Neutrophil (primary cell): Measurements from ENCODE around the gene GPX2.

Experiments used
- H3K27ac ChIP-seq: fragments of 200-600 bp; sonication (generic); 2 replicates; pipeline ENCODE4 v1.5.1; 2016; ENCODE audit warnings: mild to moderate bottlenecking, moderate library complexity
- H3K27me3 ChIP-seq: fragments of 200-600 bp; sonication (generic); 2 replicates; pipeline ENCODE4 v1.6.0; 2016; ENCODE audit warnings: mild to moderate bottlenecking
- H3K36me3 ChIP-seq: fragments of 200-600 bp; sonication (generic); 2 replicates; pipeline ENCODE4 v1.5.1; 2017
- H3K4me1 ChIP-seq, 2 experiments: fragments of 200-600 bp in 1 of 2; sonication (generic) in 1 of 2; 1 replicate in 1 of 2; 2 replicates in 1 of 2; pipeline versions ENCODE4 v1.5.1 to v1.6.1; 2013 to 2016; ENCODE audit warnings: low read depth in 1 of 2, low read length in 1 of 2, mild to moderate bottlenecking in 1 of 2, moderate library complexity in 1 of 2; ENCODE audit not compliant: control insufficient read depth in 1 of 2, insufficient read depth in 1 of 2
- H3K4me3 ChIP-seq, 2 experiments: fragments of 200-600 bp in 1 of 2; sonication (generic) in 1 of 2; 1 replicate in 1 of 2; 2 replicates in 1 of 2; pipeline ENCODE4 v1.5.1; 2013 to 2016; ENCODE audit warnings: low read depth in 1 of 2, low read length in 1 of 2, mild to moderate bottlenecking in 1 of 2, moderate library complexity in 1 of 2
- H3K9me3 ChIP-seq: fragments of 200-600 bp; sonication (generic); 2 replicates; pipeline ENCODE4 v1.5.1; 2016
- TF ChIP-seq, protein P1 (sequence below): fragments of 200-600 bp; sonication (generic); IDR thresholded peaks from 2 replicates; pipeline ENCODE4 v1.5.1; 2016; ENCODE audit warnings: antibody characterized with exemption

Gene GPX2

GRCh38 chr14:64927031-64927430 lies 15.5 kb downstream of the GPX2 start:
- H3K27me3 ChIP-seq = no peaks in the 10 kb centered on the region
- H3K4me3 ChIP-seq = no peak overlapping the region
- H3K36me3 ChIP-seq = peaks cover 71% of the 10 kb centered on the region
- TF ChIP-seq, protein P1, sequence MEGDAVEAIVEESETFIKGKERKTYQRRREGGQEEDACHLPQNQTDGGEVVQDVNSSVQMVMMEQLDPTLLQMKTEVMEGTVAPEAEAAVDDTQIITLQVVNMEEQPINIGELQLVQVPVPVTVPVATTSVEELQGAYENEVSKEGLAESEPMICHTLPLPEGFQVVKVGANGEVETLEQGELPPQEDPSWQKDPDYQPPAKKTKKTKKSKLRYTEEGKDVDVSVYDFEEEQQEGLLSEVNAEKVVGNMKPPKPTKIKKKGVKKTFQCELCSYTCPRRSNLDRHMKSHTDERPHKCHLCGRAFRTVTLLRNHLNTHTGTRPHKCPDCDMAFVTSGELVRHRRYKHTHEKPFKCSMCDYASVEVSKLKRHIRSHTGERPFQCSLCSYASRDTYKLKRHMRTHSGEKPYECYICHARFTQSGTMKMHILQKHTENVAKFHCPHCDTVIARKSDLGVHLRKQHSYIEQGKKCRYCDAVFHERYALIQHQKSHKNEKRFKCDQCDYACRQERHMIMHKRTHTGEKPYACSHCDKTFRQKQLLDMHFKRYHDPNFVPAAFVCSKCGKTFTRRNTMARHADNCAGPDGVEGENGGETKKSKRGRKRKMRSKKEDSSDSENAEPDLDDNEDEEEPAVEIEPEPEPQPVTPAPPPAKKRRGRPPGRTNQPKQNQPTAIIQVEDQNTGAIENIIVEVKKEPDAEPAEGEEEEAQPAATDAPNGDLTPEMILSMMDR = no peak
- no peaks in the 10 kb centered on the region for H3K4me1 ChIP-seq
- no peaks in the 10 kb centered on the region for H3K9me3 ChIP-seq
- no peak overlapping the region for H3K27ac ChIP-seq

DNA sequence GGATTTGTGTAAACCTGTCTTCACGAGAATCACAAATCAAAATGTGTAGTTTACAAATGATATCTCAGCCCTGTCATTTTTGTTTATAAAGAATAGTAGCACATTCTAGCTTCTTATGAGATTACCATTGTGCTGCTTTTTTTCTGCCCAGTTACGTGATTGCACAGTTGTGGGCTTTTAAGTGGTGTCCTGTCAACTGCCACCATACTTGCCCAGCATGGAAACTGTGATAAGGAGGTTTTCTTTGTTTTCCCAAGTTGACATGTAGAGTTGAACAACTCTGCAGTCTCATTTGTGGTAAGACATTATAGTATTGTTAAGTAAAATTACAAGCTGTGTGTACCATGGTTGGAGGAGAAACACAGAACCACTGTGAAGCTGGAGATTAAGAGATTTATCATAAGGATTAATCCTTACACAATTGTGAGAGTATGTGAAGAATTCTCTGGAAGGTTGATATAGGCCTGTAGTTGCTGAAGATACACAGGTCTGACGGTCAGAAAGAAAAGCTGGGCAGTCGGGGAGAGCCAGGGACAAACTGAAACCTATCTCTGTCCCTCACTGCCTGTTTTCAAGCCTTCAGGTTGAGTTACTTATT lies 16.0 kb downstream of the GPX2 start:
- TF ChIP-seq, protein P1 = no peak
- Histone ChIP-seq H3K9me3 (no peaks in the 10 kb centered on the region), H3K36me3 (peaks cover 66% of the 10 kb centered on the region), H3K4me3 (no peak overlapping the region), H3K27me3 (no peaks in the 10 kb centered on the region), H3K4me1 (no peaks in the 10 kb centered on the region), H3K27ac (no peak overlapping the region)

DNA sequence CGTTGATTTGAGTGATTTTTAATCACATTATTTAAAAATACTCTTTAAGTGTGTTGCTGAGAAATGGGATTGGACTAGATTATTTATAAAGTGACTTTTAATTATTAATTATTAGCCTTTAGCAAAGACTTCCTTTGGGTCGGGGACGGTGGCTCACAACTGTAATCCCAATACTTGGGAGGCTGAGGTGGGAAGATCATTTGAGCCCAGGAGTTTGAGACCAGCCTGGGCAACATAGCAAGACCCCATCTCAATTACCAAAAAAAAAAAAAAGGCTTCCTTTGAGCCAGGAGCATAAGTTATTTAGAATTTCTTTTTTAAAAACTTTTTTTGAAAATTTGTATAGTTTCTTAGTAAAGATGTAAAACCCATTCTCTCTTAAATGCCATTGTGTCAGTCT lies 19.5 kb downstream of the GPX2 start:
- TF ChIP-seq, protein P1 = no peak
- Histone ChIP-seq H3K27me3 (no peaks in the 10 kb centered on the region), H3K4me3 (no peak overlapping the region), H3K9me3 (no peaks in the 10 kb centered on the region), H3K4me1 (no peaks in the 10 kb centered on the region), H3K27ac (no peak overlapping the region), H3K36me3 (peaks cover 38% of the 10 kb centered on the region)

DNA sequence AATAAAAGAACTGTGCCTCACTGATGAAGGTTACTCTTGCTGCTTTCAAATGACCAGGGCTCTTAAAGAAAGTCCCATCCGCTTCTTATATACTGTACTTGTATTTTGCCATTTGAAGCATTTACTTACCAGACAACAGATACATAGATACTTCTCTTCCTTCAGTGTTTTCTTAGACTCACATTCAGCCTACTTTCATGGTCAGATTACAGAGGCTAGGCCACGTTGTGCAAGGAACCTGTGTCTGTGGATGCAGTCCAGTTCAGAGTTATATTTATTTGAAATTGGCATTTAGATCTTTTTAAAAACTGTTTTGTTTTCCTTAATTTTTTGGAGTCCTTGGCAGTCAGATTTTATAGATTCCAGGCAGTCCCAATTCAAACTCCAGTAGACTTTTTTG lies 22.1 kb downstream of the GPX2 start:
- Histone ChIP-seq H3K4me3 (no peak overlapping the region), H3K27me3 (no peaks in the 10 kb centered on the region), H3K4me1 (peaks cover 9% of the 10 kb centered on the region in 2 experiments), H3K27ac (no peak overlapping the region), H3K9me3 (no peaks in the 10 kb centered on the region), H3K36me3 (peaks cover 17% of the 10 kb centered on the region)
- TF ChIP-seq, protein P1 = no peak

DNA sequence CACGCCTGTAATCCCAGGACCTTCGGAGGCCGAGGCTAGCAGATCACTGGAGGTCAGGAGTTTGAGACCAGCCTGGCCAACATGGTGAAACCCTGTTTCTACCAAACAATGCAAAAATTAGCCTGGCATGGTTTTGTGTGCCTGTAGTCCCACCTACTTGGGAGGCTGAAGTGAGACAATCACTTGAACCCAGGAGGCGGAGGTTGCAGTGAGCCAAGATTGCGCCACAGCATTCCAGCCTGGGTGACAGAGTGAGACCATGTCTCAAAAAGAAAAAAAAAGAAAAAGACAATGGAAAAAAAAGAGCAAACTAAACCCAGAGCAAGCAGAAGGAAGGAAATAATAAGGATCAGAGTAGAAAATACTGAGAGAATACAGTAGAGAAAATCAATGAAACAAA lies 22.9 kb downstream of the GPX2 start:
- H3K9me3 ChIP-seq = no peaks in the 10 kb centered on the region
- TF ChIP-seq, protein P1 = no peak
- no peak overlapping the region for H3K4me3 ChIP-seq
- H3K27me3 ChIP-seq = no peaks in the 10 kb centered on the region
- H3K4me1 ChIP-seq = peaks cover 17 to 18% of the 10 kb centered on the region in 2 experiments
- H3K36me3 ChIP-seq = peaks cover 9% of the 10 kb centered on the region
- no peak overlapping the region for H3K27ac ChIP-seq
